Fibroblast of skin of left biceps (primary cell): Measurements from ENCODE around the gene GEN1.
A peak's percentile ranks its signal among the peaks of the same experiment; 100 is the strongest.

ENCODE experiments used
- DNase-seq, 2 experiments: peaks; one replicate each; pipeline ENCODE4 v3.0.0-alpha.2; 2013; ENCODE audit warnings: low read depth in 2 of 2

GEN1 gene

GRCh38 chr2:17795309-17795708 lies 41.4 kb downstream of the GEN1 start:
- DNase-seq, result no peak

- DNase-seq, result no peak
Observed at GRCh38 chr2:17798338-17798737, 44.4 kb downstream of the GEN1 start.

- DNase-seq, result no peak
Observed at GRCh38 chr2:17799301-17800120, 45.6 kb downstream of the GEN1 start.

DNA sequence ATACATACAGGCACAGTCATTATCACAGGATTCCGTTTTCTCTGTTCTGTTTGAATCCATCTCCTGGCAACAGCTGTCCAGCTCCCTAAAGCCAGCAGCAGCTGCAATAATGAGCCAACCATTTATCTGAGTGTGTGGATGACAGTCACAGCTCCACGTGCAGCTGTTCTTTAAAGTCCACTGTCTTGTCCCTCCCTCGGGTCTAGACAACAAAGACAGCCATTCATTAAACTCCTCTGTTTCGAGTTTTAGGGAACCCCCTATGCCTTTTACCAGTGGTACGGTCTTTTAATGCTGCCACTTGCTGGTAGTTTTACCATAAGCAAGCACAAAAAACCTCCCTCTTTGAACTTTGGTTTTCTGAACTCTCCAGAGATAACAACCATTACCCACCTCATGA lies 46.3 kb downstream of the GEN1 start:
- DNase-seq, result no peak

DNA sequence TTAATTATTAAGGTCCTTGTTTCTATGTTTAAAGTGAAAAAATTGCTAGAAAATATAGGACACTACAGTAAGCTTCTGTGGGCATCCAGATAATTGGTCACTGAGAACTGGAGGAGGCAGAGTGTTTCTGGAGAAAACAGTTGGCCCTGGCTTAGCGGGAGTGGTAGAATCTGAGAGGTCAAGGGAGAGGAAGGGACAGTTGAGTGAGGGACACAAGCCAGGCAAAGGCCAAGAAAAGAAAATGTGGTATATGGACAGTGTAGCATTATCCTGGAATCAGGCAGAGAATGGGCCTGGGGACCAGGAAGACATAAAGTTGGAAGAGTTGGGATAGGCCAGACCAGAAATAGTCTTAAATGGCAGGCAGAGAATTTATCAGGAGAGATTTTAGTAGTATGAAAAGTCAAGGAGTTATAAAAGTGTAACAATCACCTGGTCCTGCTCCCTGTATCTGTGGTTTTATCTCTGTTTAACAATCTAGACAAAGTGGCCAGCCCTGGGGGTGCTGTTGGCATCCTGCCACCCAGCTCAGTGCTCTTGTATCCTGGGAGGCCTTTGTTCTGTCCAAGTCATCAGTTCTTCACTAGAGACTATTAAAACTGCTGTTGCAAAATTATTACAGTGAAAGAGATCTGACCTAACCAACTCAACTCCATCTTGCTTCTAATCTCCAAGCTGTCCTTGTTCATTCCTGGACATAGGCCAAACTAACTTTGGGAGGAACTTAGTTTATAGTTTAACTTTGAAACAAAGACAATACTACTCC lies 46.9 kb downstream of the GEN1 start:
- no peak for DNase-seq

GRCh38 chr2:17803497-17803896 lies 49.6 kb downstream of the GEN1 start:
- DNase-seq, result no peak

DNA sequence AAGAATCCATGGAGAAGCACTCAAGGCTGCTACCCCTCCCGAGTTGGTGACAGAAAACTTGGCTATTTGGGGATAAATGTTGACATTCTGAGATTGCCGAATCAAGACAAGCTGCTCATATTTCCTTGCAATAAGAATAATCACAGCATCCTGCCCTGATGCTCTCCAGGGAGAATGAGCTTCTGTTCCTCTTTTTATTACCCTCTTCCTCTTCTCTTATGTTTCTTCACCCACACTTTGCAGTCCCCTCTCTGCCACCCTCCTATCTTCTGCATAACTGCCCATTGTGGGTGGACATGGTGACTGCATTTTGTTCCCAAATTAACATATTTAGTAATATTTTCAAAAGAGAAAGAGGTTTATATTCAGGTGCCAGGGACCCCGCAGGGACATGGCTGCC lies 50.4 kb downstream of the GEN1 start:
- DNase-seq, result no peak

- no peak for DNase-seq
Observed at GRCh38 chr2:17805166-17805565, 51.2 kb downstream of the GEN1 start.

DNA sequence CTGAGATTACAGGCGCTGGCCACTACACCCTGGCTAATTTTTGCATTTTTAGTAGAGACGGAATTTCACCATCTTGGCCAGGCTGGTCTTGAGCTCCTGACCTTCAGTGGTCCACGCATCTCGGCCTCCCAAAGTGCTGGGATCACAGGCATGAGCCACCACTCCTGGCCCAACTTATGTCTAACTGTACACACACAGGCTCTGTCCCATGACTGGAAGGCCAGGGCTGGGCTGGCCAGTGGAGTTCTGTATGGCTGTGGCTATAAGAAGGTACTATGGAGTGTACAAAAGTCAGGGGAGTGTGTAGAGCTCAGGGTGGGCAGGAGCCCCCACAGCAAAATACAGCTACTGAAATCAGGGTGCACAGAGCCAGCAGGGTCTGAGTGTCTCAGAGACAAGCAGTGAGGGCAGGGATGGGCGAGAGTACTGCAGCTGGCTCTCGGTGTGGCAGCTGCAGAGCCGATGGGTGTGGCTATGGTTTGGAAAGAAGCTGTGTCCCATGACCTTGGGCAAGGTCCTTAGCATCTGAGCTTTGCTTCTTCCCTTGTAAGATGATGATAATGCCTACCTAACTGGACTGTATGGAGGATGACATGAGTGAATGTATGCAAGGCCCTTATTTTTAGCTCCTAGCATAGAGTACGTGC lies 51.9 kb downstream of the GEN1 start:
- DNase-seq, result no peak

DNA sequence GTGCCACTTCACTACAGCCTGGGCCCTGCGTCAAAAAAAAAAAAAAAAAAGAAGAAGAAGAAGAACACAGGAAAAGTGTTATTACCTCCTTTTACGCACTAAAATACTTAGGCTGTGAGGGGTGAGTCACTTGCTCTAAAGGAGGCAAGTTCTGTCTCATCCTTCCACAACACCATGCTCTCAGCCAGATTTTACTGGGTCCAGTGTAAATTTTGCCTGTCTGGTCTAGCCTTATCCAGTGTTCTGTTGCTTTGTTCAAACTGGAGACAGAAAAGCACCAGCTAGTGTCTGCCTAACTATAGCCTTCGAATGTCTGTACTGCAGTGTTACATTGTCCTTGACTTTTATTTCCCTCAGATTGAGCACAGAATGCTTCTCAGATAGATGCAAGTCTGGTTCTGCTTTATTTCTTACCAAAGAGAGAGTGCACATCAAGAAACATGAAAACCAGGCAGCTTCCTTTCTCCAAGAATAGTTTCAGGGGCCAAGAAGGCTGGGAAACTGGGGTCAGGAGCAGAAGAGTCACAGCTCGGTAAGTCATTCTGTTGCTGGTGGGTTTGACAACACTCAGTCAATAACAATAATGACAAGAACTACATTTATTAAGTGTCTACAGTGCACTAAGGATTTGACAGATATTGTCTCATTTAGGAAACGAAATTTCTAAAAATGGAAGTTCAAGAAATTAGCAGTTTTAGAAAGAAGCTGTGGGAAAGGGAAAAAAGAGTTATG lies 59.2 kb downstream of the GEN1 start:
- peak in 1 of 2 experiments; percentile 7 for DNase-seq

DNA sequence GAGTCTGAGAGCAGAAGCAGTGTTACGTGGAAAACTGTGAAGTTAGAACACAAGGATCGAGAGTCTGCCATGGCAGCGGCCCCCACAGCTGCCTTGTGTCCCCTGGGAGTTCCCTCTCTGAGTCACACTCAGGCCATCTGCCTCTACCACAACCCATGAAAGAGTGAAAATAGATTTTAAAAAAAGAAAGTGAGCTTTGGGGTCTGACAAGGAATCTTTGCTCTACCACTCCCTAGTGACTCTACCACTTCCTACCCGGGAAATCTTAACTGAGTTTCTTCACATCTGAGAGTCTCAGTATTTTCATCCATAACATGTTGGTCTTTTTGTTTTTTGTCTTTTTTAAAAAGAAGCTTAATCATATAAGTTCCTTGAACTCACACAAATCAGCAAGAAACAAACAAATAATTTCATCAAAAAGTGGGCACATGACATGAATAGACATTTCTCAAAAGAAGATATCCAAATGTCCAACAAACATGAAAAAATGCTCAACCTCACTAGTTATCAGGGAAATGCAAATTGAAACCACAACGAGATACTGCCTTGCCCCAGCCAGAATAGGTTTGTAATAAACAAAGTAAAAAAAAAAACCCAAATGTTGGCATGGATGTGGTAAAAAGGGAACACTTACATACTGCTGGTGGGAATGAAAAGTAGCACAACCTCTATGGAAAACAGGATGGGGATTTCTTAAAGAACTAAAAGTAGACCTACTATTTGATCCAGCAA lies 60.0 kb downstream of the GEN1 start:
- peak in 1 of 2 experiments; percentile 15 for DNase-seq

- DNase-seq, result no peak
Observed at GRCh38 chr2:17814601-17815000, 60.7 kb downstream of the GEN1 start.

DNA sequence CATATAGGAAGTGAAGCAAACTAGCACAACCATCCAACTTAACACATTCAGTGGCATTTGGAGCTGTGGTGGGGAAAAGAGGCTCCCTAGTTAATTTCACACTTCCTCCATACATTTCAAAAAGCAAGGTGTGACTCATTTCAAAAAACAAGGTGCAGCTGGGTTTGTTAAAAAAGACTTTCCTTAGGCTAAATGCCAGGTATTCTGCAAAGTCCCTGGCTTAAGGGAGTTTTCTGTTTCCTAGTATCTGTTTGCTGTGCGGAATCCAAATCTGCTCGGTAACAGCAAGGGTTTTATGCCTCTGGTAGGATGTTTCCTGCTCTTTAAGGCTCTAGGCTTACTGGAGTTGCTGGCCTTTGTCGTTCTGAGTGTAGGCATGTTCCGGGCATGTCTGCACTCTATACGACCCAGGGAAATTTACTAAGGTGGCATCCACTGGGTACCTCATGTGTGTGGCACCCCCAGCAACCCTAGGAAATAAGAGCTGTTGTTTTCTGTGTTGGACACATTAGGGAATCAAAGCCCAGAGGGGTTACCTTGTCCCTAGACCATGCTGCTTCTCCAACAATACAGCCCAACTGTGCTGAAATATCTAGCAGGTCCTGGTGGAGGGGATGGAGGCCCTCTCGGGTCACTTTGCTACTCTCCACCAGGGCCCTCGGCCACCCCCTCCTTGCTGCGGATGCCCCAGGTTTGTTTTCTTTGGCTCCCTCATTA lies 61.7 kb downstream of the GEN1 start:
- DNase-seq, result no peak

GRCh38 chr2:17816396-17817245 lies 62.7 kb downstream of the GEN1 start, which contains the start of gene MSGN1:
MSGN1 (plus strand) TSS chr2:17816460; CDS start chr2:17816519, 59 bp downstream.
- no peak for DNase-seq

GRCh38 chr2:17818235-17818815 lies 64.4 kb downstream of the GEN1 start:
- no peak for DNase-seq

DNA sequence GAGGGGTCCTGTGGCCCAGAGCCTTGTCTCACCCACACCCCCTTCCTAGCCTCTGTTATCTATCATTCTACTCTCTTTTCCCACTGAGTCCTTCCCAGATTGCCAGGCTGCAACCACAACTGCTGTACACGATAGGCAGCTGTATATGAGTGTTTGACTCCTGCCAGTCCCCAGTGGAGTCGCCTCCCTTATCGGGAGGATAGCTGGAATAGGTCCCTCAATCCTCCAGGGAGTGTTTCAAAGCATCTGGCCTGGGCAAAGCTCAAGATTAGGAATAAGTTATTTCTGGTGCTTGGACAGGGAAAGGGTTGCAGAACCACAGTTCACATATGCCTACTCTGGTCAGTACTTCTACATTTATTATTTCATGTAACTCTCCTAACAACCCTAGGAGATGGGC lies 67.1 kb downstream of the GEN1 start:
- DNase-seq, result no peak

- DNase-seq, result no peak
Observed at GRCh38 chr2:17821535-17822444, 67.9 kb downstream of the GEN1 start.
